Activated CD4-positive, alpha-beta T cell treated with anti-CD3 and anti-CD28 coated beads, Interleukin-2, amount 10 ng/mL, durations not matched to agents 7 days and 5 days (primary cell): ENCODE results near the gene MAPKAPK3. TPM values are rescaled to one million over a fixed set of nuclear protein-coding genes. Genes with fewer than 3 reads are reported as not detected.
"Not testable (repeated sequence)": the region's sequence is repeated elsewhere in the genome, so short reads cannot be mapped to it uniquely, and the experiment has no call there.

Experiments
- CTCF ChIA-PET: fragments of 350-600 bp; sonication (Branson Sonifier 250); formaldehyde crosslinking; loops from one replicate; lab custom pipeline; 2021; ENCODE audit warnings: antibody characterized with exemption; lab: Charles Lee
- POLR2A ChIA-PET: fragments of 350-600 bp; sonication (Branson Sonifier 250); formaldehyde crosslinking; loops from one replicate; lab custom pipeline; 2021; ENCODE audit warnings: antibody characterized with exemption; lab: Charles Lee
- DNase-seq: peaks from one replicate; pipeline ENCODE4 v3.0.0-alpha.2; 2020
- H3K27ac Mint-ChIP-seq: one replicate; pipeline ENCODE4 v1.8.0; 2021; ENCODE audit warnings: mild to moderate bottlenecking, moderate library complexity, mixed read lengths
- H3K27me3 Mint-ChIP-seq: one replicate; pipeline ENCODE4 v1.8.0; 2021; ENCODE audit warnings: mixed read lengths
- H3K36me3 Mint-ChIP-seq: one replicate; pipeline ENCODE4 v1.8.0; 2021; ENCODE audit warnings: low read depth, mixed read lengths
- H3K4me1 Mint-ChIP-seq: one replicate; pipeline ENCODE4 v1.8.0; 2021; ENCODE audit warnings: mixed read lengths
- H3K4me3 Mint-ChIP-seq: one replicate; pipeline ENCODE4 v1.8.0; 2021; ENCODE audit warnings: mild to moderate bottlenecking, moderate library complexity, mixed read lengths
- H3K9me3 Mint-ChIP-seq: one replicate; pipeline ENCODE4 v1.8.0; 2021; ENCODE audit warnings: mixed read lengths
- microRNA-seq: library from miRNA; unstranded; fragments of <30 nt; microRNA quantifications from one replicate; pipeline ENCODE4 v1.2.0, GENCODE V29; 2021; ENCODE audit warnings: borderline microRNAs expressed, borderline replicate concordance
- total RNA-seq, 2 experiments: library from RNA; stranded (reverse); gene quantifications; one replicate each; pipeline ENCODE4 v1.2.3, GENCODE V29; 2021

The MAPKAPK3 gene
- total RNA-seq, 2 experiments from 2014 or later = 135 to 140 TPM

GRCh38 chr3:50676031-50676705 lies 59.2 kb downstream of the MAPKAPK3 start:
- DNase-seq = no peak
- Mint-ChIP-seq H3K27ac (no peak overlapping the region), H3K4me3 (peak overlapping the region; percentile 24), H3K27me3 (peaks cover 52% of the 10 kb centered on the region), H3K4me1 (peaks cover 11% of the 10 kb centered on the region), H3K9me3 (no peaks in the 10 kb centered on the region), H3K36me3 (no peaks in the 10 kb centered on the region)
- ChIA-PET CTCF (interaction anchor here (0.6 to 1.5 kb wide), 7 partner anchors 20 to 699 kb away, joined by 3 to 5 read pairs (median 3); no protein-coding TSS in a partner anchor), POLR2A (no interaction called here)

GRCh38 chr3:50687127-50687751 lies 70.3 kb downstream of the MAPKAPK3 start:
- no peaks in the 10 kb centered on the region for H3K36me3 Mint-ChIP-seq
- ChIA-PET POLR2A (no interaction called here), CTCF (no interaction called here)
- H3K4me3 Mint-ChIP-seq = no peak overlapping the region
- no peaks in the 10 kb centered on the region for H3K4me1 Mint-ChIP-seq
- no peaks in the 10 kb centered on the region for H3K9me3 Mint-ChIP-seq
- peaks cover 16% of the 10 kb centered on the region for H3K27me3 Mint-ChIP-seq
- no peak for DNase-seq
- no peak overlapping the region for H3K27ac Mint-ChIP-seq

- ChIA-PET POLR2A (no interaction called here), CTCF (no interaction called here)
- DNase-seq = no peak
- Mint-ChIP-seq H3K9me3 (no peaks in the 10 kb centered on the region), H3K27ac (no peak overlapping the region), H3K4me3 (no peak overlapping the region), H3K4me1 (no peaks in the 10 kb centered on the region), H3K36me3 (no peaks in the 10 kb centered on the region), H3K27me3 (peaks cover 20% of the 10 kb centered on the region)
These were observed 71.0 kb downstream of the MAPKAPK3 start for GRCh38 chr3:50687916-50688315.

GRCh38 chr3:50688602-50689001 lies 71.7 kb downstream of the MAPKAPK3 start:
- CTCF ChIA-PET, POLR2A ChIA-PET, H3K36me3 Mint-ChIP-seq, H3K9me3 Mint-ChIP-seq, H3K4me3 Mint-ChIP-seq, H3K4me1 Mint-ChIP-seq, H3K27ac Mint-ChIP-seq, DNase-seq: not testable (repeated sequence)
- peaks cover 20% of the 10 kb centered on the region for H3K27me3 Mint-ChIP-seq

- CTCF ChIA-PET = no interaction called here
- no peaks in the 10 kb centered on the region for H3K36me3 Mint-ChIP-seq
- H3K27ac Mint-ChIP-seq = no peak overlapping the region
- DNase-seq = no peak
- no peaks in the 10 kb centered on the region for H3K9me3 Mint-ChIP-seq
- no peaks in the 10 kb centered on the region for H3K4me1 Mint-ChIP-seq
- POLR2A ChIA-PET = no interaction called here
- no peak overlapping the region for H3K4me3 Mint-ChIP-seq
- H3K27me3 Mint-ChIP-seq = peaks cover 15% of the 10 kb centered on the region
These were observed 72.6 kb downstream of the MAPKAPK3 start for GRCh38 chr3:50689558-50689957.

GRCh38 chr3:50695031-50695430 lies 78.1 kb downstream of the MAPKAPK3 start:
- ChIA-PET POLR2A (no interaction called here), CTCF (no interaction called here)
- H3K4me1 Mint-ChIP-seq = no peaks in the 10 kb centered on the region
- DNase-seq = no peak
- H3K27ac Mint-ChIP-seq = no peak overlapping the region
- peaks cover 4% of the 10 kb centered on the region for H3K36me3 Mint-ChIP-seq
- no peak overlapping the region for H3K4me3 Mint-ChIP-seq
- H3K27me3 Mint-ChIP-seq = peaks cover 9% of the 10 kb centered on the region
- H3K9me3 Mint-ChIP-seq = peaks cover 15% of the 10 kb centered on the region

GRCh38 chr3:50696276-50696675 lies 79.3 kb downstream of the MAPKAPK3 start:
- Mint-ChIP-seq H3K27me3 (peaks cover 18% of the 10 kb centered on the region), H3K27ac (no peak overlapping the region), H3K4me3 (no peak overlapping the region), H3K9me3 (peaks cover 15% of the 10 kb centered on the region), H3K36me3 (peaks cover 4% of the 10 kb centered on the region), H3K4me1 (no peaks in the 10 kb centered on the region)
- DNase-seq = no peak
- CTCF ChIA-PET = interaction anchor here (0.6 to 1.4 kb wide), 3 partner anchors 18 to 513 kb away, joined by 3 to 4 read pairs (median 4); no protein-coding TSS in a partner anchor
- POLR2A ChIA-PET = no interaction called here

- no peak for DNase-seq
- H3K36me3 Mint-ChIP-seq = peaks cover 4% of the 10 kb centered on the region
- H3K27ac Mint-ChIP-seq = no peak overlapping the region
- no peaks in the 10 kb centered on the region for H3K4me1 Mint-ChIP-seq
- CTCF ChIA-PET = no interaction called here
- POLR2A ChIA-PET = no interaction called here
- peaks cover 18% of the 10 kb centered on the region for H3K9me3 Mint-ChIP-seq
- H3K27me3 Mint-ChIP-seq = peaks cover 22% of the 10 kb centered on the region
- no peak overlapping the region for H3K4me3 Mint-ChIP-seq
These were observed 81.3 kb downstream of the MAPKAPK3 start for GRCh38 chr3:50698269-50698668.

Small RNA genes lying within 50 kb of the gene (microRNA-seq; reads per million reads assigned to microRNA genes)
- gene MIR4787 = 20.7 reads per million, percentile 49 among the genes with 10 or more reads in this experiment

Other genes starting within 250 kb of the MAPKAPK3 start
- under 1 TPM; 0.60 to 0.62 TPM for gene CACNA2D2, start 113.5 kb upstream of the MAPKAPK3 start, total RNA-seq
- 10 to 100 TPM; 29.0 to 33.9 TPM for gene C3orf18, start 49.4 kb upstream of the MAPKAPK3 start, total RNA-seq
- 10 to 100 TPM; 42.3 to 49.0 TPM for gene HEMK1, start 47.6 kb upstream of the MAPKAPK3 start, total RNA-seq
- 100 to 1,000 TPM; 300 to 308 TPM for gene CISH, start 5.4 kb upstream of the MAPKAPK3 start, total RNA-seq
- gene DOCK3, start 57.8 kb downstream of the MAPKAPK3 start, total RNA-seq = 1 to 10 TPM in 1 of 2 experiments, under 1 TPM in 1; 1.00 to 1.1 TPM